NB4 (cell line): ENCODE measurements around the gene DESI1.

Experiments
- POLR2A ChIP-seq: IDR thresholded peaks from 2 replicates; pipeline ENCODE4 v1.6.1; 2011; ENCODE audit warnings: mild to moderate bottlenecking; ENCODE audit not compliant: insufficient read length; ENCODE audit errors: extremely low read depth
- TF ChIP-seq, protein P1 (sequence below): IDR thresholded peaks from one replicate; pipeline ENCODE4 v1.5.1; 2012; ENCODE audit warnings: low read depth, low read length

DNA sequence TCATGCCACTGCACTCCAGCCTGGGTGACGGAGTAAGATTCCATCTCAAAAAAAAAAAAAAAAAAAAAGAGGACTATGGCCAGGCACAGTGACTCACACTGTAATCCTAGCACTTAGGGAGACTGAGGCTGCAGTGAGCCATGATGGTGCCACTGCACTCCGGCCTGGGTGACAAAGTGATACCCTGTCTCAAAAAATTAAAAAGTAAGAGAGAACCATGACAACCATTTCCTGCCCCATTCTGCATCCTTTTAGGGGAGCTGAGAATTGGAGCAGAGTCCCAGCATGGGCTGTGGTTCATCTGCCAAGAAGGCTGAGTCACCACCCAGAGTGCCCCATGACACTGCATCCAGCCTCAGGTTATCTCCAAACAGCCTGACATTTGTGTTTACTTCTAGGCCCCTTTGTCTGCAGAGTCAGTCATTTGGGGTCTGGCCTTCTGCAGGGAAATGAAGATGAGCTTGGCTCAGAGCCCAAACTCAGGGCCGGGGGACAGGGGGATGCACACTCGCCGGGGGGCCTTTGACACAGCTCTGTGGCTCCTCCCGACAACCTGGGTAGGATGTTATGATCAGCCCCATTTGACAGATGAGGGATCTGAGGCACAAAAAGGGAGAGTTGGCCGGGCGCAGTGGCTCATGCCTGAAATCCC is 55.3 kb downstream of the DESI1 start:
- no peak for TF ChIP-seq POLR2A
- TF ChIP-seq, protein P1, sequence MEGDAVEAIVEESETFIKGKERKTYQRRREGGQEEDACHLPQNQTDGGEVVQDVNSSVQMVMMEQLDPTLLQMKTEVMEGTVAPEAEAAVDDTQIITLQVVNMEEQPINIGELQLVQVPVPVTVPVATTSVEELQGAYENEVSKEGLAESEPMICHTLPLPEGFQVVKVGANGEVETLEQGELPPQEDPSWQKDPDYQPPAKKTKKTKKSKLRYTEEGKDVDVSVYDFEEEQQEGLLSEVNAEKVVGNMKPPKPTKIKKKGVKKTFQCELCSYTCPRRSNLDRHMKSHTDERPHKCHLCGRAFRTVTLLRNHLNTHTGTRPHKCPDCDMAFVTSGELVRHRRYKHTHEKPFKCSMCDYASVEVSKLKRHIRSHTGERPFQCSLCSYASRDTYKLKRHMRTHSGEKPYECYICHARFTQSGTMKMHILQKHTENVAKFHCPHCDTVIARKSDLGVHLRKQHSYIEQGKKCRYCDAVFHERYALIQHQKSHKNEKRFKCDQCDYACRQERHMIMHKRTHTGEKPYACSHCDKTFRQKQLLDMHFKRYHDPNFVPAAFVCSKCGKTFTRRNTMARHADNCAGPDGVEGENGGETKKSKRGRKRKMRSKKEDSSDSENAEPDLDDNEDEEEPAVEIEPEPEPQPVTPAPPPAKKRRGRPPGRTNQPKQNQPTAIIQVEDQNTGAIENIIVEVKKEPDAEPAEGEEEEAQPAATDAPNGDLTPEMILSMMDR, result no peak
